ENCODE data around the gene PTPN1.

GRCh38 chr20:50634191-50634590 lies 124.0 kb downstream of the PTPN1 start:
- TF ChIP-seq CTCF (IDR thresholded peaks at IDR 0.05) (no peak), SIN3A (IDR thresholded peaks at IDR 0.05; ENCODE audit: borderline replicate concordance, low read depth, low read length) (no peak), MEF2A (IDR thresholded peaks at IDR 0.05; ENCODE audit: borderline replicate concordance, low read depth) (no peak), SMC3 (IDR thresholded peaks at IDR 0.05; ENCODE audit: low read depth, low read length) (no peak), MXI1 (IDR thresholded peaks at IDR 0.05; ENCODE audit: low read depth, low read length) (no peak), RFX5 (IDR thresholded peaks at IDR 0.05; ENCODE audit: low read length) (no peak), FOSL2 (IDR thresholded peaks at IDR 0.05; ENCODE audit: borderline replicate concordance, low read depth) (no peak), FOXM1 (IDR thresholded peaks at IDR 0.05; ENCODE audit: low read depth) (no peak)
